PC-3 (cell line): Measurements from ENCODE around the gene SLC38A2. TPM values are rescaled to one million over a fixed set of nuclear protein-coding genes. Genes with fewer than 3 reads are reported as not detected.

Source experiments
- ATAC-seq: fragments of 200-7000 bp; cut with Tn5 transposase; 2 replicates; pipeline ENCODE4 v1.9.1; 2020; ENCODE audit warnings: mild to moderate bottlenecking, moderate library complexity
- BruUV-seq: library from RNA; stranded (reverse); fragments of 400-500 nt; replicated peaks from 2 replicates; lab custom pipeline; 2021; lab: Mats Ljungman, UMichigan
- CTCF ChIA-PET: fragments of 300-600 bp; sonication (Branson Sonifier 250); formaldehyde crosslinking; loops from one replicate; lab custom pipeline; 2022; ENCODE audit warnings: antibody characterized with exemption; lab: Charles Lee
- POLR2A ChIA-PET: fragments of 300-600 bp; sonication (Branson Sonifier 250); formaldehyde crosslinking; loops from one replicate; lab custom pipeline; 2022; ENCODE audit warnings: antibody characterized with exemption; ENCODE audit not compliant: unreplicated experiment; lab: Charles Lee
- DNase-seq: peaks from one replicate; pipeline ENCODE4 v3.0.0-alpha.2; 2015
- H2AFZ ChIP-seq: fragments of 300-600 bp; sonication (generic); 2 replicates; pipeline ENCODE4 v1.6.0; 2016; ENCODE audit warnings: antibody characterized with exemption, low read length
- H3F3A ChIP-seq: fragments of 300-600 bp; sonication (generic); one replicate; pipeline ENCODE4 v1.6.0; 2017; ENCODE audit warnings: antibody characterized with exemption, low read length, control low read depth, mild to moderate bottlenecking; ENCODE audit not compliant: unreplicated experiment
- H3K27ac ChIP-seq: fragments of 300-600 bp; sonication (generic); 2 replicates; pipeline ENCODE4 v1.5.1; 2016; ENCODE audit warnings: mild to moderate bottlenecking, low read length
- H3K27me3 ChIP-seq: fragments of 300-600 bp; sonication (generic); 2 replicates; pipeline ENCODE4 v1.6.1; 2016; ENCODE audit warnings: low read length, mixed read lengths
- H3K36me3 ChIP-seq: fragments of 300-600 bp; sonication (generic); 2 replicates; pipeline ENCODE4 v1.6.1; 2016; ENCODE audit warnings: low read depth, mixed run types, low read length, mixed read lengths
- H3K4me1 ChIP-seq: fragments of 300-600 bp; sonication (generic); 2 replicates; pipeline ENCODE4 v1.5.1; 2016; ENCODE audit warnings: low read length; ENCODE audit not compliant: insufficient read depth
- H3K4me2 ChIP-seq: fragments of 300-600 bp; sonication (generic); 2 replicates; pipeline ENCODE4 v1.6.0; 2016; ENCODE audit warnings: low read length
- H3K4me3 ChIP-seq: fragments of 300-600 bp; sonication (generic); 2 replicates; pipeline ENCODE4 v1.5.1; 2016; ENCODE audit warnings: mild to moderate bottlenecking, low read length, mixed read lengths
- H3K79me2 ChIP-seq: fragments of 300-600 bp; sonication (generic); 2 replicates; pipeline ENCODE4 v1.6.1; 2017; ENCODE audit warnings: low read length, mixed read lengths
- H3K9ac ChIP-seq: fragments of 300-600 bp; sonication (generic); 2 replicates; pipeline ENCODE4 v1.6.0; 2016; ENCODE audit warnings: mild to moderate bottlenecking, low read length
- H3K9me2 ChIP-seq: fragments of 300-600 bp; sonication (generic); replicated peaks from 2 replicates; pipeline ENCODE4 v1.6.1; 2016; ENCODE audit warnings: mixed run types, low read length, mixed read lengths
- H3K9me3 ChIP-seq: fragments of 300-600 bp; sonication (generic); 2 replicates; pipeline ENCODE4 v1.6.1; 2016; ENCODE audit warnings: low read length, mixed read lengths
- H4K20me1 ChIP-seq: fragments of 300-600 bp; sonication (generic); 2 replicates; pipeline ENCODE4 v1.6.1; 2016; ENCODE audit warnings: low read length, mixed read lengths
- EZH2 ChIP-seq: fragments of 300-600 bp; sonication (generic); IDR thresholded peaks from one replicate; pipeline ENCODE4 v1.6.1; 2017; ENCODE audit warnings: antibody characterized with exemption, mild to moderate bottlenecking, low read length; ENCODE audit not compliant: unreplicated experiment
- EZH2phosphoT487 ChIP-seq: fragments of 300-600 bp; sonication (generic); IDR thresholded peaks from 2 replicates; pipeline ENCODE4 v1.6.1; 2018; ENCODE audit warnings: mild to moderate bottlenecking, antibody characterized with exemption, low read length, borderline replicate concordance
- intact Hi-C: fragments of 100-400 bp; cut with micrococcal nuclease; formaldehyde crosslinking; loops from 2 replicates; pipeline ENCODE4 v1.9.0; 2023
- total RNA-seq: library from RNA; depleted of rRNA; stranded (reverse); fragments of >200 nt; gene quantifications from 2 replicates; pipeline ENCODE4 v1.2.3, GENCODE V29; 2014
- TF ChIP-seq, protein P1 (sequence below): fragments of 300-600 bp; sonication (generic); conservative IDR thresholded peaks from 2 replicates; pipeline ENCODE4 v1.5.1; 2017; ENCODE audit warnings: antibody characterized with exemption, low read depth, mild to moderate bottlenecking, low read length

Gene SLC38A2
- total RNA-seq, 1 experiment from 2014 or later, result 214 TPM

GRCh38 chr12:46359667-46360280 lies 12.8 kb downstream of the SLC38A2 start:
- H3K36me3 ChIP-seq, result peaks cover 62% of the 10 kb centered on the region
- TF ChIP-seq EZH2, result no peak
- TF ChIP-seq, protein P1, sequence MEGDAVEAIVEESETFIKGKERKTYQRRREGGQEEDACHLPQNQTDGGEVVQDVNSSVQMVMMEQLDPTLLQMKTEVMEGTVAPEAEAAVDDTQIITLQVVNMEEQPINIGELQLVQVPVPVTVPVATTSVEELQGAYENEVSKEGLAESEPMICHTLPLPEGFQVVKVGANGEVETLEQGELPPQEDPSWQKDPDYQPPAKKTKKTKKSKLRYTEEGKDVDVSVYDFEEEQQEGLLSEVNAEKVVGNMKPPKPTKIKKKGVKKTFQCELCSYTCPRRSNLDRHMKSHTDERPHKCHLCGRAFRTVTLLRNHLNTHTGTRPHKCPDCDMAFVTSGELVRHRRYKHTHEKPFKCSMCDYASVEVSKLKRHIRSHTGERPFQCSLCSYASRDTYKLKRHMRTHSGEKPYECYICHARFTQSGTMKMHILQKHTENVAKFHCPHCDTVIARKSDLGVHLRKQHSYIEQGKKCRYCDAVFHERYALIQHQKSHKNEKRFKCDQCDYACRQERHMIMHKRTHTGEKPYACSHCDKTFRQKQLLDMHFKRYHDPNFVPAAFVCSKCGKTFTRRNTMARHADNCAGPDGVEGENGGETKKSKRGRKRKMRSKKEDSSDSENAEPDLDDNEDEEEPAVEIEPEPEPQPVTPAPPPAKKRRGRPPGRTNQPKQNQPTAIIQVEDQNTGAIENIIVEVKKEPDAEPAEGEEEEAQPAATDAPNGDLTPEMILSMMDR, result no peak
- TF ChIP-seq EZH2phosphoT487, result no peak
- no peaks in the 10 kb centered on the region for H3K27me3 ChIP-seq
- intact Hi-C loops, result loop anchor here (5.0 kb wide), 3 partner anchors 207 to 367 kb away; partner anchors contain the start of gene SCAF11
- H4K20me1 ChIP-seq, result peaks cover 70% of the 10 kb centered on the region
- peaks cover 66% of the 10 kb centered on the region for H3F3A ChIP-seq
- POLR2A ChIA-PET, result interaction anchor here (0.7 kb wide), 1 partner anchor 234 kb away, joined by 11 read pairs; no protein-coding TSS in a partner anchor
- no peaks in the 10 kb centered on the region for H3K9me3 ChIP-seq
- no peak overlapping the region for H2AFZ ChIP-seq
- ATAC-seq (no peak), DNase-seq (no peak)
- no TSS peak for BruUV-seq
- H3K9me2 ChIP-seq, result no peaks in the 10 kb centered on the region
- peaks cover under 1% of the 10 kb centered on the region for H3K4me1 ChIP-seq
- H3K4me2 ChIP-seq, result no peak overlapping the region
- no peak overlapping the region for H3K9ac ChIP-seq
- no peak overlapping the region for H3K27ac ChIP-seq
- CTCF ChIA-PET, result interaction anchor here (0.6 kb wide), 1 partner anchor 234 kb away, joined by 3 read pairs; no protein-coding TSS in a partner anchor
- peaks cover 19% of the 10 kb centered on the region for H3K79me2 ChIP-seq
- H3K4me3 ChIP-seq, result no peak overlapping the region

GRCh38 chr12:46358791-46359666 lies 13.5 kb downstream of the SLC38A2 start:
- POLR2A ChIA-PET, result interaction anchor here (0.7 kb wide), 1 partner anchor 234 kb away, joined by 11 read pairs; no protein-coding TSS in a partner anchor
- no peaks in the 10 kb centered on the region for H3K9me3 ChIP-seq
- ATAC-seq (no peak; the same call in 1 of the 2 replicates), DNase-seq (no peak)
- no peak overlapping the region for H3K4me2 ChIP-seq
- H4K20me1 ChIP-seq, result peaks cover 62% of the 10 kb centered on the region
- TSS peak; percentile 14 for BruUV-seq
- H3K36me3 ChIP-seq, result peaks cover 55% of the 10 kb centered on the region
- H2AFZ ChIP-seq, result no peak overlapping the region
- TF ChIP-seq EZH2phosphoT487 (no peak), EZH2 (no peak)
- TF ChIP-seq, protein P1, result no peak
- H3K9ac ChIP-seq, result no peak overlapping the region
- H3K9me2 ChIP-seq, result no peaks in the 10 kb centered on the region
- CTCF ChIA-PET, result interaction anchor here (0.6 kb wide), 1 partner anchor 233 kb away, joined by 3 read pairs; no protein-coding TSS in a partner anchor
- H3K27me3 ChIP-seq, result no peaks in the 10 kb centered on the region
- intact Hi-C loops, result loop anchor here (5.0 kb wide), 3 partner anchors 207 to 367 kb away; partner anchors contain the start of gene SCAF11
- H3K27ac ChIP-seq, result no peak overlapping the region
- peaks cover 65% of the 10 kb centered on the region for H3F3A ChIP-seq
- H3K4me1 ChIP-seq, result no peaks in the 10 kb centered on the region
- H3K4me3 ChIP-seq, result no peak overlapping the region
- H3K79me2 ChIP-seq, result peaks cover 12% of the 10 kb centered on the region; the same call in 1 of the 2 replicates
